Vagina (tissue), 2 donors: ENCODE measurements around the gene CD52. TPM values are rescaled to one million over a fixed set of nuclear protein-coding genes. Genes with fewer than 3 reads are reported as not detected.

Source experiments
- DNase-seq, 2 donors: peaks; one replicate each; pipeline ENCODE4 v3.0.0-alpha.2; 2017; ENCODE audit errors: extremely low spot score in 2 of 2
- H3K27ac ChIP-seq: fragments of 200-600 bp; sonication (generic); one replicate; pipeline ENCODE4 v1.5.1; 2019
- H3K27me3 ChIP-seq: fragments of 200-600 bp; sonication (generic); one replicate; pipeline ENCODE4 v1.5.1; 2019
- H3K36me3 ChIP-seq, 2 donors: fragments of 200-600 bp; sonication (generic); one replicate each; pipeline ENCODE4 v1.5.1; 2017 to 2019
- H3K4me1 ChIP-seq: fragments of 200-600 bp; sonication (generic); one replicate; pipeline ENCODE4 v1.5.1; 2019
- H3K4me3 ChIP-seq, 2 donors: fragments of 200-600 bp; sonication (generic); 1 replicate in 1 of 2; 2 replicates in 1 of 2; pipeline ENCODE4 v1.5.1; 2016 to 2019
- H3K9me3 ChIP-seq: fragments of 200-600 bp; sonication (generic); one replicate; pipeline ENCODE4 v1.5.1; 2019
- POLR2A ChIP-seq, 2 donors: fragments of 450-650 bp; IDR thresholded peaks; one replicate each; pipeline ENCODE4 v1.6.1; 2017; ENCODE audit warnings: antibody characterized with exemption in 2 of 2, mild to moderate bottlenecking in 2 of 2, moderate library complexity in 2 of 2
- POLR2AphosphoS5 ChIP-seq, 2 donors: sonication (generic); formaldehyde crosslinking; IDR thresholded peaks; one replicate each; pipeline ENCODE4 v1.9.0; 2017; ENCODE audit warnings: antibody characterized with exemption in 2 of 2, mild to moderate bottlenecking in 2 of 2, low read depth in 1 of 2; ENCODE audit not compliant: insufficient read depth in 1 of 2
- intact Hi-C: fragments of 100-400 bp; cut with DNase I; formaldehyde crosslinking; loops from one replicate; pipeline ENCODE4 v1.15.1; 2023
- total RNA-seq: library from RNA; depleted of rRNA; stranded (reverse); fragments of >200 nt; gene quantifications from one replicate; pipeline ENCODE4 v1.2.3, GENCODE V29; 2016
- TF ChIP-seq, protein P1 (sequence below), 3 experiments: fragments of 450-650 bp in 2 of 3; fragments of 200-600 bp in 1 of 3; sonication (generic) in 1 of 3; IDR thresholded peaks; one replicate each; pipeline ENCODE4 v1.5.1; 2017 to 2019; ENCODE audit warnings: antibody characterized with exemption in 3 of 3, mild to moderate bottlenecking in 2 of 3, moderate library complexity in 2 of 3

The CD52 gene
- total RNA-seq, 1 donor from 2014 or later, result 8.1 TPM

DNA sequence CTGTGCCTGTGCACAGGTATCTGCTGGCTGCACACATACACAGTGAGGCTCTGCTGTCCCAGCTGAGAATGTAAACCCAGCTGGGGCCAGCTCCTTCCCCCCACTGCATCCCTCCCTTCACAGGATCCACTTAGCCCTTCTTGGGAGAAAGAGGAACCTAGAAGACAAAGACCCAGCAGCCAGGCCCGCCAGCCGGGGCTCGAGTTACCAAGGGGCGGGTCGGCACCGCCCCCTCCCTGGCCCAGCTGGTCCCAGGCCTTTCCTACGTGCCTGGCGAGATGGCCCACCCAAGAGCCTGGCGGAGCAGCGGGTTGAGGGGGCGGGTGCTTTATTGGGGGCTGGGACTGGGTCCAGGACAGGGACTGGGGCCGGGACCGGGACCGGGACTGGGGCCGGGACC is 35.8 kb upstream of the CD52 start:
- Histone ChIP-seq H3K4me1 (peaks cover 88% of the 10 kb centered on the region), H3K36me3 (peaks cover 0 to 8% of the 10 kb centered on the region in 2 donors), H3K27me3 (no peaks in the 10 kb centered on the region), H3K4me3 (no peak overlapping the region), H3K27ac (peak overlapping the region; percentile 95), H3K9me3 (no peaks in the 10 kb centered on the region)
- intact Hi-C loops, result no loop called here
- peak in 1 of 2 donors; percentile 79 for DNase-seq
- TF ChIP-seq POLR2A (IDR thresholded peaks at IDR 0.05), result no peak
- TF ChIP-seq, protein P1, sequence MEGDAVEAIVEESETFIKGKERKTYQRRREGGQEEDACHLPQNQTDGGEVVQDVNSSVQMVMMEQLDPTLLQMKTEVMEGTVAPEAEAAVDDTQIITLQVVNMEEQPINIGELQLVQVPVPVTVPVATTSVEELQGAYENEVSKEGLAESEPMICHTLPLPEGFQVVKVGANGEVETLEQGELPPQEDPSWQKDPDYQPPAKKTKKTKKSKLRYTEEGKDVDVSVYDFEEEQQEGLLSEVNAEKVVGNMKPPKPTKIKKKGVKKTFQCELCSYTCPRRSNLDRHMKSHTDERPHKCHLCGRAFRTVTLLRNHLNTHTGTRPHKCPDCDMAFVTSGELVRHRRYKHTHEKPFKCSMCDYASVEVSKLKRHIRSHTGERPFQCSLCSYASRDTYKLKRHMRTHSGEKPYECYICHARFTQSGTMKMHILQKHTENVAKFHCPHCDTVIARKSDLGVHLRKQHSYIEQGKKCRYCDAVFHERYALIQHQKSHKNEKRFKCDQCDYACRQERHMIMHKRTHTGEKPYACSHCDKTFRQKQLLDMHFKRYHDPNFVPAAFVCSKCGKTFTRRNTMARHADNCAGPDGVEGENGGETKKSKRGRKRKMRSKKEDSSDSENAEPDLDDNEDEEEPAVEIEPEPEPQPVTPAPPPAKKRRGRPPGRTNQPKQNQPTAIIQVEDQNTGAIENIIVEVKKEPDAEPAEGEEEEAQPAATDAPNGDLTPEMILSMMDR (IDR thresholded peaks at IDR 0.05), result no peak
- no peak for TF ChIP-seq POLR2AphosphoS5 (IDR thresholded peaks at IDR 0.05; ENCODE audit: insufficient read depth in 1 of 2, low read depth in 1 of 2)

DNA sequence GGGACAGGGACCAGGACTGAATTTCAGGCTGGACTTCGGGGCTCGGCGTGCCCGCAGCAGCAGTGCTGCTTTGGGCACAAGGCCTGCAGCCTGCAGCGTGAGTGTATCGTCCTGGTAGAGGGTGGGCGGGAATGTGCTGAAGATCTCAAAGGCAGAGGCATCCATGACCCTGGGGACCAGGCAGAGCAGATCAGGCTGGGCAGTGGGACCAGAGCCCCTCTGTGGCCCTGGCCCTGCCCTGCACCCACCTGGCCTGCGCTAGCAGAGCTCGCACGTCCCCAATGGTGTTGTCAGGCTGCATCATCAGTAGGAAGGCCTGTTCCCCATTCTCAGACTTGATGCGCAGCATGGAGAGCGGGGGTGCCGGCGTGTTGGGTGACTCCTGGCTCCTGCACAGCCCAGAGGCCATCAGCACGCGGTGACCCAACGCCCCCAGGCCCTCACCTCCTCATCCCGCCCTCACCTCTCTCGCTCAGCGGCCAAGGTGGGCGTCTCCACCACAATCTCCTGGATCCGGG is 35.3 kb upstream of the CD52 start:
- no peaks in the 10 kb centered on the region for H3K27me3 ChIP-seq
- no peak for DNase-seq
- H3K4me3 ChIP-seq, result no peak overlapping the region
- H3K4me1 ChIP-seq, result peaks cover 88% of the 10 kb centered on the region
- no peaks in the 10 kb centered on the region for H3K9me3 ChIP-seq
- peaks cover 0 to 8% of the 10 kb centered on the region in 2 donors for H3K36me3 ChIP-seq
- peak overlapping the region; percentile 95 for H3K27ac ChIP-seq
- intact Hi-C loops, result no loop called here
- TF ChIP-seq POLR2A (IDR thresholded peaks at IDR 0.05) (no peak), POLR2AphosphoS5 (IDR thresholded peaks at IDR 0.05; ENCODE audit: insufficient read depth in 1 of 2, low read depth in 1 of 2) (no peak)
- TF ChIP-seq, protein P1 (IDR thresholded peaks at IDR 0.05), result no peak

DNA sequence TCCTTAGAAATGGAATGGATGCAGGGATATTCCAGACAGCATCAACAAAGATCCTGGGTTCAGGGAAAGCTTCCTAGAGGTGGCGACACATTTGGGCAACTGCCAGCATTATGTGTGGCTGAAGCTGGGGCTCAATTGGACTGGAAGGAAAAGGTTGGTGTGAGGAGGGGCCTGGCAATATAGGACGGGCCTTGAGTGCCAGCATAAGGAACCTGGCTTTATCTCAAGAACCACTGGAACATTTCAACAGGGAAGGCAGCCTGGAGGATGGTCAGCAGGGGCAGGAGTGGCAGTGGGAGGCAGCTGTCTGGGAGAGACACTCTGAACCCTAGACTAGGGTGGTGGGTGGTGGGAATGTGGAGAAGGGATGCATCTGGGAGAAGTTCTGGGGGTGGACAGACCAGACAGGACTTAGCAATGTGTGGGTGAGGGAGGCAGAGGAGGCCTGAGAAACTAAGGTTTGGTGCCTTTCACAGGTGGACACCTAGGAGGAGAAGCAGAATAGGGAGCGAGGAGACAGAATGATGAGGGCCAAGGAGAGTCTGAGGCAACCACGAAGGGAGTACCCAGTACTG is 34.4 kb upstream of the CD52 start:
- TF ChIP-seq, protein P1 (IDR thresholded peaks at IDR 0.05), result no peak
- no peak for TF ChIP-seq POLR2A (IDR thresholded peaks at IDR 0.05)
- no peak for TF ChIP-seq POLR2AphosphoS5 (IDR thresholded peaks at IDR 0.05; ENCODE audit: insufficient read depth in 1 of 2, low read depth in 1 of 2)
- Histone ChIP-seq H3K4me1 (peaks cover 88% of the 10 kb centered on the region), H3K27ac (peak overlapping the region; percentile 53), H3K36me3 (peaks cover 0 to 8% of the 10 kb centered on the region in 2 donors), H3K4me3 (no peak overlapping the region), H3K27me3 (no peaks in the 10 kb centered on the region), H3K9me3 (no peaks in the 10 kb centered on the region)
- no peak for DNase-seq
- intact Hi-C loops, result no loop called here

DNA sequence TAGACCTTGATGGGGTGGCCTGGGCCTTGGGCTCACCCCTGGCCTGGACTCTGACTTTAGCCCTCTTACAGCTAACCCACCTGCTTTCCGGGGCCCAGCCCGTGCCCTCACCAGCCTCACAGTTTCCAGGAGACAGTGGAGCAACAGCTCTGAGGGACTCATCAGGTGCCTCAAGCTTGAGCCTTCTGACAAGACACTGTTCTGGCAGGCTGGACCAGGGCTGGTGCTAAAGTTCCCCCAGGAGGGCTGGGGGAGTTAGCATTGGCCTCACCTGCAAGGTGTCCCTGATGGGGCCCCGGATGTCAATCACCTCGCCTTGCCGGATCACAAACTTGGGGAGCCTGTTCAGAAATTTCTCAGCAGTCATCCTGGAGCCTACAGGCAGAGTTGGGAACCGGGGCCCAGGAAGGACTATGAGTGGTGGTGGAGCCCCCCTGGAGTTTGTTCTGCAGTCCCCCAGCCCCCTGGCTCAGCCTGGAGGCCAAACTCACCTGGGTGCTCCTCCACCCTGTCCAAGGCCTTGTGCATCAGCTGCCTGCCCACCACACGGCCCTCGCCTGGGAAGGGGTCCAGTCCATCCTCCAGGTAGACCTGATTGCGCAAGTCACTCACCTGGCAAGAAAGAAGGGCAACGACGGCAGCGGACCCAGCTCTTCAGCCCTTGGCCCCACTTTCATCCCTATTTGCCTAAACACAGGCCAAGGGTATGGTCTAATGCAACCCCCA is 33.7 kb upstream of the CD52 start:
- no peak overlapping the region for H3K4me3 ChIP-seq
- intact Hi-C loops, result no loop called here
- peaks cover 0 to 8% of the 10 kb centered on the region in 2 donors for H3K36me3 ChIP-seq
- H3K9me3 ChIP-seq, result no peaks in the 10 kb centered on the region
- TF ChIP-seq POLR2AphosphoS5 (IDR thresholded peaks at IDR 0.05; ENCODE audit: insufficient read depth in 1 of 2, low read depth in 1 of 2) (no peak), POLR2A (IDR thresholded peaks at IDR 0.05) (no peak)
- TF ChIP-seq, protein P1 (IDR thresholded peaks at IDR 0.05), result no peak
- no peaks in the 10 kb centered on the region for H3K27me3 ChIP-seq
- H3K27ac ChIP-seq, result peak overlapping the region; percentile 53
- H3K4me1 ChIP-seq, result peaks cover 87% of the 10 kb centered on the region
- DNase-seq, result no peak
